NCI-H526 treated with DMSO at 0.1 percent for 48 hours (cell line): ENCODE results near the gene CROCC2.
"Not testable (repeated sequence)": the region's sequence is repeated elsewhere in the genome, so short reads cannot be mapped to it uniquely, and the experiment has no call there.

ENCODE experiments used
- DNase-seq: peaks from one replicate; lab custom pipeline; 2025; lab: John Stamatoyannopoulos, UW

CROCC2 gene

DNA sequence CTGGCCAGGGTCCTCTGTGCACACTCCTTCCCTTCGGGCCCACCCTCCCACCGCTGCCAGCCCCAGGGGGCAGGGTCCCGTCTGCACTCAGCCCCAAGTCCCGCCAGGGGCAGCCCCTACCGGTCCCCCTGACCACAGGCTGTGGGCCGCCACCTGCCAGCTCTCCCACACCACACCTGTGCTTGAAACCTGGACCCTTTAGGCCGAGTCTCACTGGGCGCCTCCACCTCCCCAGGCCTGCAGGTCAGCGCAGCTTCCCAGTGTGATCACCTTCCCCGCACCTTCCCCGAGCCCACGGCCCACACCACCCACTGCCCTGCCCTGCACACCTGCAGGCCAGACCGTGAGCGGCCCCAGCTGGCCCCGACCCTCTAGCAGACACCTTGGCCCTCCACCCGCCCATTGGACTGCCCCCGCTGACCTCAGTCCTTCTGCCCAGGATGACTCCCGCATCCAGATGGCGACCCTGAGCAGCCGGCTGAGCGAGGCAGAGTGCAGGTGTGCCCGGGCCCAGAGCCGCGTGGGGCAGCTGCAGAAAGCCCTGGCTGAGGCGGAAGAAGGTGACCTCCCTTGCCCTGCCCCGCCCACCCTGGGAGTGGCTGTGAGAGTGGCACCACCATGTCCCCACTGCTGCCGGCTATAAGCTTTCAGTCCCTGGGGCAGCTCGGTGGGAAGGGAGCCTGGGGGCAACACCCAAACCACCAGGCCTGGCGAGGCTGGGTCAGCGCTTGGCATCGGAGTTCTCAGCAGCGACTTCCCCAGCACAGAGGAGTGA, 61.0 kb downstream of the CROCC2 start:
- no peak for DNase-seq

DNA sequence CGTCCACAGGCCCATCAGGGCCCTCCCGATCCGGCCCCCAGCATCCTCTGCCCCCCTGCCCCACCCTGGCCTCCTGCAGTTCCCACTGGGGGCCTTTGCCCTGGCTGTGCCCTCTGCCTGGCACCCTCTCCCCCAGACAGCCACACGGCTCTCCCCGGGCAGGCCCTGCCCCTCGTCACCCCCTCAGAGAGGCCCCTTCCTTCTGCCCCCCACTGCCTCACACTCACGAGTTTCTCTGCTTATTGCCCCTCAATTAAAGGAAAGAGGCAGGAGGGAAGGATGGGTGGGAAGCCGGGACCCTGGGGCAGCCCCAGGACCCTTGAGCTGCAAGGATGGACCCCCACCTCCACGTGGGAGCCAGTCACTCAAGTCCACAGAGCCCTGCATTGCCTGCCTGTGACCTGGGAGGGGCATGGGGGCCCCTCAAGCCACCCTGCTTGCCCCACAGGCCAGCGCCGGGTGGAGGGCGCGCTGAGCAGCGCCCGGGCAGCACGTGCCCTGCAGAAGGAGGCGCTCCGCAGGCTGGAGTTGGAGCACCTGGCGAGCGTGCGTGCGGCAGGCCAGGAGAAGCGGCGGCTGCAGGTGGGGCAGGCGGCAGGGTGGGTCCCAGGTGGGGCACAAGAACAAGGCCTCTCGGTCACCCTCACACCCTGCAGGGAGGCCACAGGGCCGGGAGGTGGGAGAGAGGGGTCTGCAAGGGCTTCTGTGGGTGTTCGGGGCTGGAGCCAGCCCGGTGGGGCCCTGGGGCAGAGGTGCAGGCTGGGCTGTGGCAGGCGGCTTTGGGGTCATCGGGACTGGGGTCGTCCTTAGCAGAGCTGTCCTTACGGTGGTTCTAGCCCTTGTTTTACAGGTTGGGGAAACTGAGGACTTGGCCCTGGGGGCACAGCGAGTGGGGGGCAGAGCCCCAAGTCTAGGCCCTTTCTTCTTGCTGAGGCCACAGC, 61.8 kb downstream of the CROCC2 start:
- DNase-seq, result no peak

DNA sequence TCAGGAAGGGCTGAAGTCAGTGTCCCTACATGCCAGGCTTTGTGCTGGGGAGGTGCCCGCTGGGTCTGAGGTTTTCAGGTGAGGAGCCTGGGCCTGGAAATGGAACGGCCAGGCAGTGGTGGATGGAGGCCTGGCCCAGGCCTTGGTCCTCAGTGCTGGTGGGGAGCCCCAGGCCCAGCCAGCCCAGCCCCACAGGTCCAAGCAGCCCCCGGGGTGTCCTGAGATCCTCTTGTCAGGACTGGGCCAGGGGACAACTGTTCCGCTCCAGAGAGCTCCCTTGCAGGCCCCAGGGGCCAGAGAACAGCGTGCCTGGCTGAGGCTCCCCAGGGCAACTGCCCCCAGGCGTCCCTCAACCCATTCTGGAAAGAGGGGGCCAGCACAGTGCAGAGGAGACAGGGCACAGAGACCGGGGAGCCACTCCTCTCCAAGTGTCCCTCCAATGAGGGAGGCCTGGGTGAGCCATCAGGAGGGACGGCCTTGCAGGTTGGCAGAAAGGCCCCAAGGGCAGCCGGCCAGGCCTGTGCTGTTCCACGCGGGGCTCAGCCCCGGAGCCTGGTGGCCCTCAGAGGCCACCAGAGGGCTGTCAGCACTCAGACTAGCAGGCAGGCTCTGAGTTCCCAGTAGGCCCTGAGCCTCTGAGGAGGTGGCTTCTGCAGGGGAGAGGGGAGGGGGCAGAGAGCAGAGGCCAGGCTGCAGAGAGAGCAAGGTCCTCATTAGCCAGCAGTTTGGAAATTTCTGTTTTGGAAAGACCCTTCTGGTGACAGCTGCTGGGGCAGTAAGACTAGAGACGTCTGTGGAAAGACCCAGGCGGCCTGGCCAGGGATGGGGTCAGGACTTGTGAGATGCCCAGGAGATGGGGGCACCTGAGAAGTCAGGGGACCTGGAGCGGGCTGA, 62.8 kb downstream of the CROCC2 start:
- no peak for DNase-seq

DNA sequence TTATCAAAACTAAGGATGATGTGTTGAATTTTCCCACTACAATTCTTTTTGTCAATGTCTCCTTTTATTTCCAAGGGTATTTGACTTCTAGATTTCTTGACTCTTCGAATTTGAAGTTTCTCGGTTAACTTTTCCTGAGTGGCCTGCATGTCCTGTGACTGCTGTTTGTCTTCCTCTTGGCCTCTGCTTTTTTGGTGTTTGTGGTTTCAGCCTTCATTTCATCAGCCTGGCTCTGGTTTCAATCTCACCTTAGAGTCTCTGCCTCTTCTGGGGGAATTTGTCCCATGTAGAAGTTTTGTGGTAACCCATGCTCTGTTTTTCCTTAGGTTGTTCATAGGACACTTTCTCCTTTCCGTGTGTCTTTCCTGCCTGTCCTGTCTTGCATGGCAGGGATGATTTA, 64.0 kb downstream of the CROCC2 start:
- DNase-seq, result no peak

DNA sequence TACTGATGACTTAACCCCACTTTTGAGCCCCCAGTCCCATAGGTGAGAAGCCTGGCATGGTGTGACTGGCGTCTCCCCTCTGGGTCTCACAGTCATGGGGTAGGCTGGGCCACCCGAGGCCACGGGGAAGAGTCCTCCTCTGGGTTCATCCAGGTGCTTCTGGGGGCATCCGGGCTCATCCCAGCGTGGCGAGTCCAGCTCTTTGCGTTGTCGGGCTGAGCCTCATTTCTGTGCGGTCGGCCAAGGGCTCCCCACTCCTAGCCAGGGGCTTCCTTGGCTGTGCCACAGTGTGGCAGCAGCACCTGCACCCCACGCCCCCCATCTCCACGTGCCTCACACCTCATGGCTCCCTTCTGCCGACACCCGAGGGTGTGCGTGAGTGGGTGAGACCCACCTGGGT, 64.7 kb downstream of the CROCC2 start:
- no peak for DNase-seq

DNA sequence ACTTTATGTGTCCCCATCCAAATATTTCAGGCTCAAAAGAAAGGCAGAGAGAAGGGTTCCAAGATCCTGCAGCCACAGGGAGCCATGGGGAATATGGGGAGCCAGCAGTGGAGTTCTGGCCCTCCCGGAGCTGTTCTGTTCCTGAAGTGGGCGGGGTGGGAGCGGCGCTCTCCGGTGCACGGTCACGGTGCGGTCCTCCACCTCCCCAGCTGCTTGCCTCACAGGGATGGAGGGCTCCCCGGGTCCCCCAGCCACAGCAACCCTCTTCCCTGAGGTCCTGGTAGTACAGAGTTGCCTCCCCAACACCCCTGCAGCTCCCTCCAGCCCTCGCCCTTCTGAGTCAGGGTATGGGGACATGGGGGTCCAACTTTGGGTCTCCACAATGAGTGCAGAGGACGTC, 66.1 kb downstream of the CROCC2 start:
- no peak for DNase-seq

DNA sequence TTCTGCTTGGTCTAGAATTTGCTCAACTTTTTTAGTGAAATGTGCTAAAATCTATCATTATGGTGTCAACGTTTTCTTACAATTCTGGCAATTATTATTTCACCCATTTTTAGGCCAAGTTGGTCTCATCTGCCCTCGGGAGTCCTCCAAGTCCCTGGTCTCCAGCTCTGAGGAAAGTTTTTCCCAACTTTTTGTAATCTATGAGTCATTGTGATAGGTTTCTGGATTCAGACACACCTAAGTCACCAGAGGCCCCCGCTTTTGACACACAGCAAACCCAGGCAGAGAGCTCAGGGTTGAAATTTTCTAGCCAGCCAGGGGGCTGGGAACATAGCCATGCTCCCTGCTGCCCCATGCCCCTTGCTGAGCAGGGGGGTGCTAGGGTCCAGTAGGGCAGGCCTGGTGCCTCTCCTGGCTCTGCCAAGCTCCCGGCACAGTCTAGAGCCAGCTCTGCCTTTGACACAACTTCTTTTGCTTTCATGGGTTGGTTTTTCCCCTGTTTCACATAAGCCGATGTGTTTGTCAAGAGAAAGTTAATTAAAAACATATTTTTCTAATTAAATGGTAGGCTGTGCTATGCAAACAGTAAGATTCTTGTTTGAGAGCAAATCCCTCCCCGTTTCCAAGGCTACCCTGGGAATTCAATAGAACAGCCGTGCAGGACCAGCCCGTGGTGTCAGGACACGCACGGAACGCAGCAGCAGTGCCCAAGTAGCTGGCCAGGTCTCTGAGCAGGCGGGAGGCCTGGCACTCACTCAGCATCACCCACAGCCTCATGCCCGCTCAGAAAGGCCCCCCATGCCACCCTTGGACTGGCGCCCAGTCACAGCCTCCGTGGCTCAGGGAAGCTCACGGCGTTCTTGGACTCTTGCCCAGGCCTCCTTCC, 66.7 kb downstream of the CROCC2 start:
- DNase-seq, result no peak

DNA sequence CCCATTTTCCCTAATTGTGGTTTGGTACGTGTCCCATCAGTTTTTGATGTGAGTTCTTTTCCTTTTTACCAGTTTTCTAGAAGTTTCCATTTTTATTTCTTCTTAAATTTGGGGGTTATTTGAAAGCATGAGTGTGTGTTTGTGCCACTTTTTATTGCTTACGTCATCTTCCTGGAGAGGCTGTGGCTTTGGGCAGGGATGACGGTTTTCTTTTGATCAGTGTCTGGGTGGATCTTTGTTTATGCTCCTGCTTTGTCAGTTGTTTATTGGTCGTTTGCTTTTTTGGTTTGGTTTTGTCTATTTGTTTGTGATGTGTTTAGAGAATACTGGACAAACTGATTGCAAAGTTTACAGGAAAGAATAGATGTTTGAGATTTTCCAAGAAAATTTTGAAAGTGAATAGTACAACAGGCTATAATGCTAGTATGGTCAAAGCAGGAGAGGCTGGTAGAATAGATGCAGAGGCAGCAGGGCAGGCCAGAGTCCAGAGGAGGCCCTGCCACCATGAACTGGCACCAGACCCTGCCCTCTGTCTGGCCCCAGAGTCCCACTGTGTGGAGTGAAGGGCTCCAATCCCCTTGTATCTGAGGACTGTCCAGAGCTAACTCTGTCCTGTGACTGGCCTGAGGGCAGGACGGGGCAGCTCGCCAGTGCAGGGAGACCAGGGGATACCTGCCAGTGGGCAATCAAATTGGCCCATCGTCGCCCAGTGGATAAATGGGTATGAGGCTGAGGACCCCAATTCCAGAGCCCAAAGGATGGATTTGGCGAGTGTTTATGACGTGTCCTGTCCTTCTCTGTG, 68.8 kb downstream of the CROCC2 start:
- no peak for DNase-seq

DNA sequence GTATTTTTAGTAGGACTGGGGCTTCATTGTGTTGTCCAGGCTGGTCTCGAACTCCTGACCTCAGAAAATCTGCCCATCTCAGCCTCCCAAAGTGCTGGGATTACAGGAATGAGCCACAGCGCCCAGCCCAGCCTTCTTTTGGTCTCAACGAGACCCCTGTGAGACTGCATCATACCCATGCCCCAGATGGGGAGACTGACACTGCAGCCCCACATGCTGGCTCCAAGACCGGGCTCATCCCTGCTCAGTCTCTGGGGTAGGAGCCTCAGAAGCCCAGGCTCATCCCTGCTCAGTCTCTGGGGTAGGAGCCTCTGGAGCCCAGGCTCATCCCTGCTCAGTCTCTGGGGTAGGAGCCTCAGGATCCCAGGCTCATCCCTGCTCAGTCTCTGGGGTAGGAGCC, 69.8 kb downstream of the CROCC2 start:
- not testable (repeated sequence) for DNase-seq

DNA sequence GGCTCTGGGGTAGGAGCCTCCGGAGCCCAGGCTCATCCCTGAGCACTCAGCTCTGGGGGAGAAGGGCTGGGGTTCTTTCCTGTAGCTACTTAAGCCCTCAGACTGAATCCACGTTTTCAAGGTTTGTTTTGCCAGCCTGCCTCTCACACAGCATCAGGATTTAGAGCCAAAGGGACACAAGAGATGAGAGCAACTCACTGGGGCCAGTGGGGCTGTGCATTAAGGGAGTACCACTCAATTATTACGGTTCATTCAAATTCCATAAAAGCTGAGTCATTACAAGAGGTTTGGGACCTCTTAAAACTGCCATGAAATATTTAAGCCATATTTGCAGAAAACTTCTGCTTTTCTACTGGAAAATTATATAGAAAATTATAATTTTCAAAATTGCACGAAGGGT, 75.1 kb downstream of the CROCC2 start:
- DNase-seq, result no peak

DNA sequence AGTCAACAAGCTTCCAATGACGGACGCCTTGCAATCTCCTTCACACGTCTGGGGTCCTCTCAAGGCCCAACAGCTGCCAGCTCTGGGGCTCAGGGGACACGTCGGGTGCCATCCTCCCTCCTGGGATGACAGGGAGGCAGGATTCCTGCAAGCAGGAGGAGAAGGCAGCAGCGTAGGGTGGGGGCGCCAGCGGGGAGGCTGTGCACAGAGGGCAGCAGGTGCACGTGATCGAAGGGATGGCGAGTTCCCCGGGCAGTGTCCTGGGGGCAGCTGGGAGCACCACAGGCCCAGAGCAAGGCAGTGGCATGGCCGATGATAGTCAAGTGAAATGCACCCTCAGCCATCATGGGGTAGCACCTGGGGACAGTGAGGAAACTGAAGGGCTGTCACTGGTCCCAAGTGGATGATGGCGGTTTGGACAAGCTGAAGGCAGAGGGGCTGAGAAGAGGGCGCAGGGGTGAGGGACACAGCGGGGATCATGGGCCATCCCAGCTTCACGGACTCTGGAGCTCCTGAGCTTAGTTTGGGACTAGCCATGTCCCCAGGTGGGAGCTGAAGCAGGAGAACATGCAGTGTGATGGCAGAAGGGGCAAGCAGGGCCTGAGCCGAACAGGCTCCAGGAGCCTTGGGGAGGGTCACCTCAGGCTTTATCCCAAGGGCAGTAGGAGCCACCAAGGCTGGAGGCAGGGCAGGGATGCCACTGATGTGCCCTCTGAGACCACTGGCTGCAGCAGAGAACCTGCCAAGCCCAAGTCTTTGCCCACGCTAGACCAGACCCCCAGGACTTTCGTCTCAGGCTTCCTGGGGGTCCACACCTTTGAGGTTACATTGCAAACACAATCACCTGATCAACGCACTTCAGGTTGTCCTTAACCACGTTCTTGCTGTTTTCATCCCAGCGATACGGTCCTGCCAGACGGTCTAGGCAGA, 76.0 kb downstream of the CROCC2 start:
- DNase-seq, result no peak

DNA sequence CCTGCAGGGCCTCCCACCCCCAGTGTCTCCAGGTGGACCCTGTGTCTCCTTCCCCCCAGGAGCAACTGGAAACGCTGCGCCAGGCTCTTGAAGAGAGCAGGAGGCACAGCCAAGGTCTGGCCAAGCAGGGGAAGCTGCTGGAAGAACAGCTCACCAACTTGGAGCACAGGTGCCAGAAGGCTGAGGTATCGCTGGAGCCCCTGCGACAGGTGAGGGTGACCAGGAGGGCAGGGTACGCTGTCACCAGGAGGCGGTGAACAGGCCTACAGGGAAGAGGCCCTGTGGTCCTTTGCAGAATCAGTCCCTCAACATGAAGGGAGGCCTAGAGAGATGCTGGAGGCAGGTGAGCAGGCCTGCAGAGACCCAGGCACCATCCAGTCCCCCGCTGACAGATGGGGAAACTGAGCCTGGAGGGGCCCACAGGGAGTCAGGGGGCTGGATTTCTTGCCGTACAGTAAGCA, 76.7 kb downstream of the CROCC2 start:
- DNase-seq, result no peak

DNA sequence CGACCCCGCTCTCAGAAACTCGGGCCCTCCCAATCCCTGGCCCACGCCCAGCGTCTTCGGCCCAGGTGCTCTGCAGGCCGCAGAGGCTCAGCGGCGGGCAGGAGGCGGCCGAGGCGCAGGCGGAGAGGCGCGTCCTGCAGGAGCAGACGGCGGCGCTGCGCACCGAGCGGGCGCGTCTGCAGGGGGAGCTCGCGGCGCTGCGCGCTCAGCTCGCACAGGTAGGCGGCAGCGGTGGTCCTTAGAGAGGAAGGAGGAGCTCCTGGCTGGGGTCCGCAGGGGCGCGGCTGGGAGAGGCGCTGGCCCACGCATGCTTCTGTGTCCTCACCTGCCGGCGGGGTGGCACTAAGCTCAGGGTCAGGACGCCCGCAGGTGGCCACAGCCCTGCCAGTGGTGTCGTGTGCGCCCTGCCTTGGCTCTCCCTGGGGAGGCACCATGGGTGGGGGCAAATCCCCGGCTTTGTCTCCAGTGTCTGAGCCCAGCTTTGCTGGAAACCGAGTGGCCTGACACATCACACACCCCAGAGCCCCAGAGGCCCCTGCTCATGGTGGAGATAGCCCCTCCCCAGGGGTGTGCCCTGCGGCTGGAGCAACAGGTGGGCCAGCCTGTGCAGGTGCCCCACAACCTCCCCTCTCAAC, 77.3 kb downstream of the CROCC2 start:
- peak; percentile 42 for DNase-seq

DNA sequence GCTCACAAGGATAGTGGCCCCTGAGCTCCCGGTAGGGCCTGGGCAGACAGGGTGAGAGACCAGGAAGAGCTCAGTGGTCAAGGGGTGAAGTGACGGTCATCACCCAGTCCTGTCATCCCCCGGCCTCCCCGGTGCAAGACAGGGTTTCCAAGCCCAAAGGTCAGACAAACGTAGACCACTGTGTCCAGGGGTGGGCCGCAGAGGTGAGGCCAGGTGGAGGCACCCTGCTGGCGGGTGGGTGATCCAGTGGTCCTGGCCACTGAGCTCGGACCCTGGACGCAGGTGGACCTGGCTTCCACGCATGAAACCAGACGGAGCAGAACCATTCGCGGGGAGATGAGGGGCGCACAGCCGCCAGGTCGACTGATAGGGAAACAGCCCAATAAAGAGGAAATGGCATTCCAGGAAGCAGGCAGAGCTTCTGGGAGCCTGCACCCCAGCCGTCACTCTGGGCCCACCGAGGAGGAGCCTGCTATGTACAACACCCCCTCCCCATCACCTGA, 77.9 kb downstream of the CROCC2 start:
- no peak for DNase-seq

DNA sequence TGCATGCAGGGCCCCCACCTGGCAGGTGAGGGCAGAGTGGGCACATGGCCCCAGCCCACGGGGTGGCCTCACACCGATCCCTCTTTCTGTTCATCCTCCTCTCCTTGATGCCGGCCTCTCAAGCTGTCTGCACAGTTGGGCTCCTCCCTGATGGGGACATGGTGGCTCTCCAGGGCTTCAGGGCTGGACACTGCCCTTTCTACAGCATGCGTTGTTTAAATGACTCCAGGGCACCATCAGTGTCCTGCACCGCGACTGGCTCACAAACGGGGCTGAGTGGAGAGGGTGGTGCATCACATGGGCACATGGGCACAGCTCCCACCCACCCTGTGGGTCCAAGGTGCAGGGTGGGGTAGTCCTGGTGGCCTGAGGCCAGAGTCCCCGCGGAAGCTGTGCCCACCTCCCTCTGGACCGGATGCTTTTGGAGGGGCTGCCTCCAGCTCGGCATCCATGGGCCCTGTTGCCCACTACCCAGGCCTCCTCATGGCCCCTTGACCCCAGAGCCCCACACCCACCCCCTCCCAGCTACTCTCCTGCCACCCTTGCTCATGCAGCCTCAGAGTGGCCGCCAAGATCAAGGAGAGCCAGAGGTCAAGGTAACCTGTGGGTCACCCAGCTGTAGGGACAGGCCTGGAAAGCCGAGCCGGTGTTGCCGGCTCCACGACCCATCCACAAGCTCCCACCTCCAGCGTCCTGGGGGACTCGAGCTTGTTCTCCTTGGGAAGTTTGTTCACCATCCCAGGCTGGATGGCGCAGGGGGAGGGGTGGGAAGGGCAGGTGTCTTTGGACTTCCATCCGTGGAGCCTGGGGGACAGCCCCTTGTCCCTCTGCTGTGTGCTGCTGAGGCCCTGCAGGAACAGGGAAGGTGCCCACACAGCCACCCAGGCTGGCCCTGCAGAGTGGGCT, 80.0 kb downstream of the CROCC2 start:
- no peak for DNase-seq

DNA sequence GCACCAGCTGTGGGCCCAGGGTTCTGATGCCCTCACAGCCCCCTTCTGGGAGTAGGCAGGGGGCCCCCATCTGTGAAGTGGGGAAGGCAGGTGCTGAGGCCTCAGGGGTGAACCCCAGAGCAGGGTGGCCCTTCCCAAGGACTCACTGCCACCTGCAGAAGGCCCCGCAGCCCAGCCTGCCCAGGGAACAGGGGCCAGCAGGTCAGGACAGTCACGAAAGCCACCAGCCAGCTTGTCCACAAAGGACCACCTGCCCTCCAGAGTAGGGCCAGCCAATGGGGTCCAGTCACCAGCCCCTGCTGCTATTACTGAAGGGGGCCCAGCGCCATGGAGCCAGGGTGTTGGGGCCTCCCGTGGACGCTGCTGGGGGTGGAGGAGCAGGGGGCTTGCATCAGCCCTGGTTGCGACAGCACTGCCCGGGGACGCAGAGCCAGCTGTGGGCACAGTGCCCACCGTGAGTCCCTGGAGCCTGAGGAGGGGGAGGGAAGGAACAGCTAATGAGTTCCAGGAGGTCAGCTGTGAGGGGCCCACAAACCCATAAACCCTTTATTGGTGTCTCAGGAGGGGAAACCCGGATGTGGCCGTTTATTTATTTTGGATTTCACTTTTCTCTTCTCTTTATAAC, 80.8 kb downstream of the CROCC2 start:
- DNase-seq, result no peak

DNA sequence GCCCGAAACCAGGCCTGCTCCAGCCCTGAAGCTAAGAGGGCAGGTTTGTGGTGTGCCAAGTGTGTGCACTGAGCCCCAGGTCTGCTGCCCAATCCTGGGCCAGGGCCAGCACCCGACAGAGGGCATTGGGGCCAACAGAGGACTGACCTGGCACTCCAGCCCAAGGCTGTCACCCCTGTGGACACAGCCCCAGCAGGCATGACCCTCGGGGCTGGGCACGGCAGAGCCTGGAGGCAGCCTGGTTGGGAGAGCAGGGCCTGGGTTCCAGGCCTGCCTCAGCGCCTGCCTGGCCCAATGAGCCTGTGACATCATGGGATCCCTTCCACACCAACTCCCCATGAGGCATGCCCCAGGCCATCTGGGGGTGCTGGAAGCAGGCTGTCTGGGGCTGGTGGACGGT, 81.5 kb downstream of the CROCC2 start:
- no peak for DNase-seq
